TTC549 (cell line): ENCODE data around the gene EIF2AK3.
"Not testable (repeated sequence)": the region's sequence is repeated elsewhere in the genome, so short reads cannot be mapped to it uniquely, and the experiment has no call there.

Source experiments
- FAIRE-seq: peaks from 2 replicates; lab custom pipeline; 2012; peaks lifted over from hg19 to GRCh38; lab: Jason Lieb, UNC

Gene EIF2AK3

GRCh38 chr2:88596141-88596830 is 31.0 kb downstream of the EIF2AK3 start:
- no peak for FAIRE-seq

- FAIRE-seq: no peak
These were observed 35.6 kb downstream of the EIF2AK3 start for GRCh38 chr2:88591698-88592097.

GRCh38 chr2:88590998-88591613 is 36.2 kb downstream of the EIF2AK3 start:
- FAIRE-seq: peak; percentile 95

GRCh38 chr2:88585969-88586368 is 41.3 kb downstream of the EIF2AK3 start:
- FAIRE-seq: no peak

- no peak for FAIRE-seq
These were observed 45.2 kb downstream of the EIF2AK3 start for GRCh38 chr2:88582030-88582429.

GRCh38 chr2:88580088-88580487 is 47.2 kb downstream of the EIF2AK3 start:
- no peak for FAIRE-seq

GRCh38 chr2:88575630-88576029 is 51.6 kb downstream of the EIF2AK3 start:
- FAIRE-seq: no peak

- no peak for FAIRE-seq
These were observed 52.2 kb downstream of the EIF2AK3 start for GRCh38 chr2:88575051-88575450.

- no peak for FAIRE-seq
These were observed 52.8 kb downstream of the EIF2AK3 start for GRCh38 chr2:88574445-88574844.

GRCh38 chr2:88568179-88568578 is 59.1 kb downstream of the EIF2AK3 start:
- FAIRE-seq: no peak

GRCh38 chr2:88564402-88564801 is 62.9 kb downstream of the EIF2AK3 start:
- FAIRE-seq: no peak

- no peak for FAIRE-seq
These were observed 64.1 kb downstream of the EIF2AK3 start for GRCh38 chr2:88563129-88563528.

GRCh38 chr2:88561646-88562388 is 65.4 kb downstream of the EIF2AK3 start:
- FAIRE-seq: no peak

GRCh38 chr2:88560619-88561307 is 66.5 kb downstream of the EIF2AK3 start:
- FAIRE-seq: no peak

- FAIRE-seq: no peak
These were observed 70.0 kb downstream of the EIF2AK3 start for GRCh38 chr2:88557290-88557689.

- FAIRE-seq: no peak
These were observed 71.2 kb downstream of the EIF2AK3 start for GRCh38 chr2:88556026-88556425.

GRCh38 chr2:88554189-88554588 is 73.1 kb downstream of the EIF2AK3 start:
- FAIRE-seq: no peak

- no peak for FAIRE-seq
These were observed 77.5 kb downstream of the EIF2AK3 start for GRCh38 chr2:88549616-88550292.

- FAIRE-seq: not testable (repeated sequence)
These were observed 81.0 kb downstream of the EIF2AK3 start for GRCh38 chr2:88546291-88546690.

- FAIRE-seq: peak; percentile 87
These were observed 82.1 kb downstream of the EIF2AK3 start for GRCh38 chr2:88545118-88545517.

- FAIRE-seq: no peak
These were observed 83.7 kb downstream of the EIF2AK3 start for GRCh38 chr2:88543541-88544057.

GRCh38 chr2:88542668-88543067 is 84.6 kb downstream of the EIF2AK3 start:
- no peak for FAIRE-seq
